K562 (cell line): ENCODE measurements around the gene OTX2. TPM values are rescaled to one million over a fixed set of nuclear protein-coding genes. Genes with fewer than 3 reads are reported as not detected.

Experiments
- ARID4B ChIP-seq: sonication (generic); formaldehyde crosslinking; IDR thresholded peaks from 2 replicates; pipeline ENCODE4 v1.8.0; 2022; ENCODE audit warnings: mild to moderate bottlenecking, missing genetic modification reagents
- CREB3L1 ChIP-seq: fragments of 450-650 bp; IDR thresholded peaks from 2 replicates; pipeline ENCODE4 v1.6.1; 2014; ENCODE audit warnings: low read depth, mild to moderate bottlenecking, moderate library complexity, borderline replicate concordance
- ZNF124 ChIP-seq: sonication (generic); formaldehyde crosslinking; IDR thresholded peaks from 2 replicates; pipeline ENCODE4 v1.8.1; 2022; ENCODE audit warnings: missing genetic modification reagents
- polyA plus RNA-seq, 8 experiments: library from polyadenylated mRNA; depleted of rRNA in 4 of 8; stranded (reverse) in 5 of 8; unstranded in 3 of 8; fragments of >200 nt; fragmentation: Nextera tagmentation in 2 of 8; fragmentation: Illumina TruSeq in 1 of 8; extraction: Ambion mirVana in 2 of 8; extraction: Trizol in 1 of 8; gene quantifications; 2 replicates each; pipeline versions ENCODE4 v1.2.1 to v1.2.3, GENCODE V29; 2011 to 2014; ENCODE audit warnings: inconsistent platforms in 1 of 8, missing spikeins in 1 of 8
- total RNA-seq, 7 experiments: library from RNA; depleted of rRNA in 6 of 7; stranded (reverse); fragments of >200 nt in 6 of 7; fragmentation: Illumina TruSeq in 2 of 7; extraction: Trizol in 2 of 7; gene quantifications; 2 replicates each; pipeline versions ENCODE4 v1.2.1 to v1.2.3, GENCODE V29; 2011 to 2021; ENCODE audit warnings: low replicate concordance in 1 of 7

Gene OTX2
- total and polyA plus RNA-seq, 9 of the 15 experiments (the other 6 are each of a cell fraction or from before 2014, with no cell fraction given), result not detected

- TF ChIP-seq ARID4B (CRISPR knock-in tag) (no peak), ZNF124 (CRISPR knock-in tag) (no peak), CREB3L1 (no peak)
Measured at GRCh38 chr14:56797569-56798446, 12.5 kb downstream of the OTX2 start (continued).
